Cardiac septum (tissue), 1 donor: ENCODE measurements around the gene MICU1. TPM values are rescaled to one million over a fixed set of nuclear protein-coding genes. Genes with fewer than 3 reads are reported as not detected.
"Not testable (repeated sequence)": the region's sequence is repeated elsewhere in the genome, so short reads cannot be mapped to it uniquely, and the experiment has no call there.

Source experiments
- DNase-seq: peaks from one replicate; pipeline ENCODE4 v3.0.0-alpha.2; 2020; ENCODE audit warnings: low spot score
- intact Hi-C: fragments of 100-400 bp; cut with DNase I; formaldehyde crosslinking; loops from one replicate; pipeline ENCODE4 v1.14.0; 2022
- total RNA-seq: library from RNA; stranded (reverse); fragmentation: NEBNext Ultra II Directional; extraction: Animal tissue kit (Norgen Biotek cat#: 25700); gene quantifications from one replicate; pipeline ENCODE4 v1.2.1, GENCODE V29; 2021
- donor health status: DM: no; HTN: no; CAD: no.

Gene MICU1
- total RNA-seq, 1 donor from 2014 or later = 43.2 TPM

DNA sequence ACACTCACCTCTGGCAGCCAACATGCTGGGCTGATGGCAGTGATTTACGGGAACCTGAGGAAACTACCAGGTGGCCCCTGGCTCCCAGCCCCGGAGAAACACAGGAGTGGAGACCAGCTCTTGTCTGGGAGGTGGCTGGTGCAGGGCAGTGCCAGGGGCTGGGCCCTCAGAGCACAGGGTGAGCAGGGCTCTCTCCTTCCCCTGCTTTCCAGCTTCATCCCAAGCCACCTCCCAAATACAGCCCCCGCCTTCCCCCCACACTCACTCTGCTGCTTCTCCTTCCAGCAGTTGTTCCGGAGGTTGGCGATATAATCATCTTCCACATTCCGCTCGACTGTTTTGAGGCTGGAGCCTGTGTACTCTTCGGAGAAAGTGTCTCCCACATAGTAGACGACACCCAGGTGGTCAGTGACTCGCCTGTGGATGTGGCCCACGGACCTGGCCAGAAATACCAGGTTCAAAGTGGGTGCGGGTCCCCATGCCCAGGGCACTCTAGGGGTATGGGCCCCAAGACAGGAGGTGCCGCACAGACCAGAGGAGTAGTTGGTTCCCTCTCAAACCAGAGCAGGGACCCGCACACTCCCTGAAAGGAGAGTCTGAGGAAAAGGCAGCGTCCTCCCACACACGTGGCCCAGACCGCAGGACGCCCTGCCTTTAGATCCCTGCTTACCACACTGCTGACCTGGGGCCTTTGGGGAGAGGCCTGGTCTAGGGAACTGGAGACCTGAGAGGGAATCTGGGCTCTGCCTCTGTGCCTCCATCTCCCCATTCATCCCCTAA, 289.4 kb downstream of the MICU1 start:
- DNase-seq = no peak
- intact Hi-C loops = loop anchor here (2.0 to 10.0 kb wide), 3 partner anchors 204 to 442 kb away; no protein-coding TSS in a partner anchor

GRCh38 chr10:72335394-72336258, 290.3 kb downstream of the MICU1 start:
- intact Hi-C loops = loop anchor here (2.0 to 10.0 kb wide), 4 partner anchors 119 to 441 kb away; partner anchors contain the start of genes ANAPC16 and ASCC1
- peak; percentile 89 for DNase-seq

- peak; percentile 93 for DNase-seq
- intact Hi-C loops = loop anchor here (2.0 to 10.0 kb wide), 3 partner anchors 118 to 440 kb away; partner anchors contain the start of genes ANAPC16 and ASCC1
Observed at GRCh38 chr10:72334825-72335393, 291.0 kb downstream of the MICU1 start.

- no peak for DNase-seq
- intact Hi-C loops = loop anchor here (2.0 to 10.0 kb wide), 3 partner anchors 118 to 440 kb away; partner anchors contain the start of genes ANAPC16 and ASCC1
Observed at GRCh38 chr10:72334196-72334824, 291.6 kb downstream of the MICU1 start.

- no peak for DNase-seq
- intact Hi-C loops = loop anchor here (2.0 to 10.0 kb wide), 3 partner anchors 117 to 439 kb away; partner anchors contain the start of genes ANAPC16 and ASCC1
Observed at GRCh38 chr10:72333112-72334015, 292.5 kb downstream of the MICU1 start.

DNA sequence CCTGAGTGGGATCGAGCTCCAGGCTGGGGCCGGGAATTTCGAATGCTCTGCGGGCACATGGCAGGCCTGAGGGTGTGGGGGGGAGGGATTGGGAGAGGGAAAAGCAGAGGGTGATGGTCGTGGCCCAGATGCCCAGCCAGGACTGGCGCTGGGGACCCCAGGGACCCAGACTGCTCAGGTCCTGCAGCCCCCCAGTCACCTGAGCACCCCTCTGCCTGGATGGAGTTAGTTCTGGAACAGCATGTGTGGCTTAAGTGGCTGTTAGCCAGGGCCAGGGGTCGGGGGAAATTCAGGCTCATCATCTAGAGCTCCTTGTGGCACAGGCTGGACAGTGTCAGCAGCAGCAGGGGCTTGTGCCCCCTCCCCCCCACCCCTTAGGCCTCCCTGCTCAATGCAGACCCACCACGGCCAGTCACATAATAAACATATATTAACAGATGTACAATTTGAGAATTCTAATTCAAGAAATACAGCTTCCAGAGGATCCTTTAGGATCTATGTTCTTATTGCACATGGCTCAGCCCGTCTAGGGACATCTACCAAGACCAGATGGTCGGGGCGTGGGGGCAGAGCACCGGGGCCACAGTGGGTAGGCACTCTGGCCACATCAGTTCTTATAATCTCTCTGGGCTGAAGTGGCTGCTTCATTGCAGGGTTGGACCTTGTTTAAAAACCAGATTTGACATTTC, 293.3 kb downstream of the MICU1 start:
- DNase-seq = no peak
- intact Hi-C loops = loop anchor here (5.0 to 10.0 kb wide), 2 partner anchors 365 to 438 kb away; no protein-coding TSS in a partner anchor

DNA sequence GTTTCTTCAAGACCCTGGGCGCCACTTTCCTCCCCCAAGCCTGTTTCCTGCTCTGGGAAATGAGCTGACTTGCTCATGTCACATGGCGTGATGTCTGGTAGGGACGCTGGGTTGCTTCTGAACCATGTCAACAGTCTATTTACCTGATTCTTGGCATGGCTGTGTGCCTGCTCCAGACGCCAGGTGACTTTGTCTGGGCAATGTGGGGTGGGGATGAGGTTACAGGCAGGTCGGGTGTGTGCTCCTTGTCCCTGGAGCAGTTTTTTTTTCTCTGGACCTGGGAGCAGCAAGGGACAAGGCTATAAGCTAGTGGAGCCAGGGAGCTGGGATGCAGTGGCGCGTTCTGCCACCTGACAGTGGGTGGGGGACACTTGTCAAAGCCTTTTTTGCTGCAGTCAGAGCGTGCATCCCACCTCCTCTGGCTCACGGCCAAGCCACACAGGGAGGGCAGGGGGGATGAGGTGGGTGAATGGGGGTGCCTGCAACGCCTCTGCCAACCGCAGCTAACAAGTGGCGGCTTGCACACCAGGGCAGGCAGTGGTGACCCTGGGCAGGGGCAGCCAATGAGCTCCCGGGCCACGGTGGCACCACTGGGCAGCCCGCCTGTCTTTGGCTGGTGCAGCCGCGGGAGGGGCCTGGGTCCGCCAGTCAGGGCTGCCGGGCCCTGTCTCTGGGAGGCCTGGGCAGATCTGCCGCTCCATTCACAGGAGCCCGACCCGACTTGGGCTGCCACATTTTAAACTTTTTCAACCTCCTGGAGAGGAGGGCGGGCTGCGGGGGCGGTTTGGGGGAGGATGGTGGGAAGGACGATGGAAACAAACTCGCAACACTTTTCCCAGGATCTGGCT, 294.1 kb downstream of the MICU1 start:
- intact Hi-C loops = loop anchor here (5.0 to 10.0 kb wide), 2 partner anchors 364 to 437 kb away; no protein-coding TSS in a partner anchor
- peak; percentile 92 for DNase-seq

- DNase-seq = no peak
- intact Hi-C loops = loop anchor here (5.0 to 10.0 kb wide), 2 partner anchors 363 to 435 kb away; no protein-coding TSS in a partner anchor
Observed at GRCh38 chr10:72330069-72330426, 295.8 kb downstream of the MICU1 start.

- no peak for DNase-seq
Observed at GRCh38 chr10:72329290-72330068, 296.4 kb downstream of the MICU1 start.

DNA sequence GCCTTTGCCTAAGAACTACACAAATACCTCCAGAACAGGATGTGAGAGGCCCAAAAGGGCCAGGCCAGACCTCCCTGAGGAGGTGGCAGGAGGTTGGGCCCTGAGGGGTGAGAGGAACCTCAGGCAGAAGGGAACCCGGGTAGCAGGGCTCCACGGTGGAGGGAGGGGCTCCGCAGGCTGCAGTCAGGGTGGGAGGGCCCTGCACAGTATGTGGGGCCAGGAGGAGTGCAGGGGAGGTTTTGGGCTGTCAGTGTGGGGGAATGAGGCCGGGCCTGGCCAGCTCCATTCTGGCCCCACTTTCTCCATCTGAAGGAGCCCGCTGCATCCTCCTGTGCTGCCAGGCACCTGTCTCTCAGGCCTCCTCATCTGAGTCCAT, 297.1 kb downstream of the MICU1 start:
- DNase-seq = no peak
- intact Hi-C loops = loop anchor here (2.0 kb wide), 1 partner anchor 54 kb away; no protein-coding TSS in a partner anchor

More at GRCh38 chr10:72329290-72330068, 296.4 kb downstream of the MICU1 start:
- intact Hi-C loops = loop anchor here (2.0 to 10.0 kb wide), 3 partner anchors 55 to 435 kb away; no protein-coding TSS in a partner anchor

- intact Hi-C loops = loop anchor here (2.0 kb wide), 1 partner anchor 53 kb away; no protein-coding TSS in a partner anchor
- DNase-seq = peak; percentile 88
Observed at GRCh38 chr10:72328045-72328828, 297.6 kb downstream of the MICU1 start.

- DNase-seq, intact Hi-C loops: not testable (repeated sequence)
Observed at GRCh38 chr10:72326665-72327603, 298.9 kb downstream of the MICU1 start.

- DNase-seq, intact Hi-C loops: not testable (repeated sequence)
Observed at GRCh38 chr10:72325243-72326175, 300.4 kb downstream of the MICU1 start.
